Adrenal gland (tissue), 5 donors: ENCODE results near the gene ASB16.

Source experiments
- POLR2A ChIP-seq, 2 donors: fragments of 450-650 bp; IDR thresholded peaks; one replicate each; pipeline ENCODE4 v1.6.1; 2017; ENCODE audit warnings: antibody characterized with exemption in 2 of 2, mild to moderate bottlenecking in 2 of 2, moderate library complexity in 1 of 2
- TF ChIP-seq, protein P1 (sequence below), 6 experiments: fragments of 450-650 bp in 4 of 6; fragments of 200-600 bp in 2 of 6; sonication (generic) in 1 of 6; IDR thresholded peaks; 1 replicate in 5 of 6; 2 replicates in 1 of 6; pipeline versions ENCODE4 v1.5.1 to v1.8.0; 2016 to 2021; ENCODE audit warnings: antibody characterized with exemption in 6 of 6, mild to moderate bottlenecking in 2 of 6, moderate library complexity in 1 of 6
- donor health status: DM: no; HTN: no; CAD: no.

DNA sequence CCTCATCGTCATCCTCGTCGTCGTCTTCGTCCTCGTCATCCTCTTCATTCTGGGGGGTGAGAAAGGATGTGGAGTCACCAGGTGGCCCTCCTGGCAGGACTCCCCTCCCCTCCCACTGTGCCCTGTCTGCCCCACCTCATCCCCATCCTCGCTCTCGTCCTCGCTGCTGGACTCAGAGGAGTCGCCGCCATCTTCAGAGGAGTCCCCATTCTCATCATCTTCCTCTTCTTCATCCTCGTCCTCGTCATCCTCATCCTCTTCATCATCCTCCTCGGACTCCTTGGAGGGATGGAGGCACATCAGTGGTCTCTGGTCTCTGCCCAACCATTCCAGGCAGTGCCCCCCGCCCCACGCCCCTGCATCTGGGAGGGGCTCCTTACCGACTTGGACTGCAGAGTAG lies 36.8 kb downstream of the ASB16 start:
- TF ChIP-seq, protein P1, sequence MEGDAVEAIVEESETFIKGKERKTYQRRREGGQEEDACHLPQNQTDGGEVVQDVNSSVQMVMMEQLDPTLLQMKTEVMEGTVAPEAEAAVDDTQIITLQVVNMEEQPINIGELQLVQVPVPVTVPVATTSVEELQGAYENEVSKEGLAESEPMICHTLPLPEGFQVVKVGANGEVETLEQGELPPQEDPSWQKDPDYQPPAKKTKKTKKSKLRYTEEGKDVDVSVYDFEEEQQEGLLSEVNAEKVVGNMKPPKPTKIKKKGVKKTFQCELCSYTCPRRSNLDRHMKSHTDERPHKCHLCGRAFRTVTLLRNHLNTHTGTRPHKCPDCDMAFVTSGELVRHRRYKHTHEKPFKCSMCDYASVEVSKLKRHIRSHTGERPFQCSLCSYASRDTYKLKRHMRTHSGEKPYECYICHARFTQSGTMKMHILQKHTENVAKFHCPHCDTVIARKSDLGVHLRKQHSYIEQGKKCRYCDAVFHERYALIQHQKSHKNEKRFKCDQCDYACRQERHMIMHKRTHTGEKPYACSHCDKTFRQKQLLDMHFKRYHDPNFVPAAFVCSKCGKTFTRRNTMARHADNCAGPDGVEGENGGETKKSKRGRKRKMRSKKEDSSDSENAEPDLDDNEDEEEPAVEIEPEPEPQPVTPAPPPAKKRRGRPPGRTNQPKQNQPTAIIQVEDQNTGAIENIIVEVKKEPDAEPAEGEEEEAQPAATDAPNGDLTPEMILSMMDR (IDR thresholded peaks at IDR 0.05): no peak
- no peak for TF ChIP-seq POLR2A (IDR thresholded peaks at IDR 0.05)
